GM19240 (cell line): ENCODE data around the gene BMPER.
A peak's percentile ranks its signal among the peaks of the same experiment; 100 is the strongest.

ENCODE experiments used
- DNase-seq: peaks from one replicate; pipeline ENCODE4 v3.0.0; 2011; ENCODE audit warnings: low spot score; ENCODE audit not compliant: insufficient read length

Gene BMPER

DNA sequence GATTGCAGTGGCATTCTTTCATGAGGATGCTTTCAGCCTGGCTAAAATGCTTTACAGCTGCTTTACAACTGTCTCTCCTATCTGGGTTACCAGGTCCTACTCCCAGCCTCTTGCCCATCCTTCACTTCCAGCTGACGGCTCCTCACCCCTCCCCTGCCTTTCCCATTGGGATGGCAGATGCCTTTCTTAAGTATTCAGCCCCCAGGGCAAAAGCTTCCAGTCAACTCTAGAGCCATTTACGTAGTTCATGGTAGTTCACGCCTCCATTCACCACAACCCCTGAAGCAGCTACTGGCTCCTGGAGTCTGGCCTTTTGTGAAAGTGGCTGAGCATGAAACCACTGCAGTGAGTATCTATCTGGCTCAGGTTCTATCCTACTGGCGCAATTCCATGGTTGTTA lies 17.2 kb upstream of the BMPER start:
- no peak for DNase-seq

- DNase-seq = no peak
Measured at GRCh38 chr7:33892945-33893344, 12.4 kb upstream of the BMPER start.

DNA sequence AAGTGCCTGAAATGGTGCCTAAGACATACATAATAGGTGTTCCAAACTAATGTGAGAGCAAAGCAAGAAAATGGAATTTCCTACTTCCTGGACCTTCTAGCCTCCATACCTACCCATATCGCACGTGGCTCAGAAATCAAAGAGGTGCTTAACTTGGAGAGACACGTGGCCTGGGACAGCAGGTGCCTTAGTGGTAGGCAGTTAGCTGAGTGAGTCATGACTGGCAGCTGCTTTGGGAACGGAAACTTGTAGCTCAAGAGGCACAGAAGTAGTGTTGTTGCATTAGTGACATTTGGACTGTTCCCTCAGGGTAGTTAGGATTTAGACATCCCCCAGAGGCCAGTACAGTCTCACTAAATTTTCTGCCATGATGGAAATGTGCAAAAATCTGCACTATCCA lies 12.0 kb upstream of the BMPER start:
- no peak for DNase-seq

- peak; percentile 25 for DNase-seq
Measured at GRCh38 chr7:33895025-33895804, 10.1 kb upstream of the BMPER start.

DNA sequence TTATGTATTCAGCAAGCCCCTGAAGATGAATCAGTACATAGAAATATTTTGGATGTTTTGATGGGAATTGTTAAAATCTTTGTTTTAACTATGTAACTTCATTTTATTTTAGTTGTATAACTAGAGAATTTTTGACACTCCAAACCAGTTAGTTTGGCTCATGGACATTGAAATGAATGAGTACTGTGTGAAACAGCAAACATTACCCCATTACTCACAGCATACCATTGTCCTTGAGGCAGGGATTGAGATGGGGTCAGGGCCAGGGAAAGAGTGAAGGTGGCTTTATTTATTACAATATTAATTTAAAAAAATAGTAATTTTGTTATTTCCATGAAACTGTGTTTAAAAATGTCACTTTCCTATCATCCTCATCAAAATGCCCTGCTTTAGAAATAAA lies 4.8 kb upstream of the BMPER start:
- no peak for DNase-seq

DNA sequence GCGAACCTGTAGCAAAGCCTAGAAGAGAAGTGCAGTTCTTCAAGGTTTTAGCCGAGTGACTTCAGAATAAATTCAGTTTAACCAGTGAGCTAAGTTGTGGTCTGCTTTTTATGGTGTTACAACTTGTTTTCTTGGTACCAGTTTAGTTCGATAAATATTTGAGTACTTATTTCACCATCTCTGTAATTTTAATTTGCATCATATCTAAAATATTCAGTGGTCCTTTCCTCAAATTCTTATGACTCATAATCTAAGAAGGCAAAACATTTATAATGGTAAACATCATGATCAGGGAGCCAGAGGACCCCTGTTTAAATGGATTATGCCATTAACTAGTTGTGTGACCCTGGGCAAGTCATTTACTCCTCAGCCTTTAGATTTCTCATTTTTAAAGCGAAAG lies 4.1 kb upstream of the BMPER start:
- DNase-seq = no peak

GRCh38 chr7:33901847-33902246 lies 3.5 kb upstream of the BMPER start:
- DNase-seq = no peak

DNA sequence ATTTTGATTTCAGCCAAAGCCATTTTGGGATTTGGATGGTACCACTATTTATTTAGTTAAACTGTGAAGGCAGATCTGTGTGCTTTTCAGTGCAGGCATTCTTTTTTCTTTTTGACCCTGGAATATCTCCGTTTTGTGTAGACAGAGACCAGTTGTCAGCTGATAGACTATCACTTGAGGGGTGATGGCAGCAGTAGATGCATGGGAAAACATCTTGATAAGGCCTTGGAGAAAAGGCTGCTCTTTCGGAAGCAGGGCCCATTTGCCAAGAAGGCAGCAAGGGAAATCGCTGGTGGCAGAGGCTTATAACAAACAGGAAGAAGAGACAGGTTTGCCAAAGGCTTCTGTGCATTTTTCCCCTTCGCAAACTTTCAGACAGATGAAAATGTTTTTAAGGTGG lies 2.6 kb upstream of the BMPER start:
- DNase-seq = no peak

DNA sequence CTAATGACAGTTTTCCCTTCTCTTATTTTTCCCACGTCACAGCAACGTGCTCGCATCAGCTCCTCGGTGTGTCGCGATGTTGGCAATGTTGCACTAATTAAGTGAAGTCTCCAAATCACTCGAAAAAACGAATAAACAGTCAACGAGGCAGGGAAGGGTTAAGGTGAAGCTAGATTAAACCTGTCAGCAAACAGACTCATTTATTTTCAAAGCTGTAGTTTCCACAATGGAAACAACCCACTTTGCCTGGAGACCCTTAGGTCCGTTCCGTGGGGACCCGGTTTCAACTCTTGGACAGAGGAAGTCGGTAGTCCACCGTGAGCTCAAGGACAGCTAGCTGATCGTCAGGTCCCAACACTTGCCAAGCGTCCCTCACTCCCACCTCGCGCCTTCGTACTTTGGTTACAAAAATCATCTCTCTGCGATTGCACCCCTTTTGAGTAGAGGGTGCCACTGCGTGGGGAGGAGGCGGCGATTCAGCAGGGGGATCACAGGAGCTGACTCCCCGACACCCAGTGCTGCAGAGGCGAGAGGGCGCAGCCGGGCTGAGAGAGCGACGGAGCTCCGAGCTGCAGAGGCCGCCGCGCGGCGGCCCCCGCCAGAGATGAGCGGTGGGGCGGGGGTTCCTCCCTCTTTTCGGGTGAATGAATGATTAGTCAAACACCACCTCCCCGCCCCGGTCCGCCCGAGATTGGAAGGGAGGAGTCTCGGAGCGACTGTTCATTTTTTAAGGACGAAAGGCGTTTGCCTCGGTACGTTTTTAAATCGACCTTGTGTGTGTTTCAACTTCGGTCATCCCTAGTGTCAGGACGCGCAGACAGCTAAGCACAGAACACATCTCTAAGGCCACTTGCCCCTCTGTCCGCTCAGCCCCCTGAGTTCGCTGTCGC lies 1.3 kb upstream of the BMPER start:
- DNase-seq = no peak

DNA sequence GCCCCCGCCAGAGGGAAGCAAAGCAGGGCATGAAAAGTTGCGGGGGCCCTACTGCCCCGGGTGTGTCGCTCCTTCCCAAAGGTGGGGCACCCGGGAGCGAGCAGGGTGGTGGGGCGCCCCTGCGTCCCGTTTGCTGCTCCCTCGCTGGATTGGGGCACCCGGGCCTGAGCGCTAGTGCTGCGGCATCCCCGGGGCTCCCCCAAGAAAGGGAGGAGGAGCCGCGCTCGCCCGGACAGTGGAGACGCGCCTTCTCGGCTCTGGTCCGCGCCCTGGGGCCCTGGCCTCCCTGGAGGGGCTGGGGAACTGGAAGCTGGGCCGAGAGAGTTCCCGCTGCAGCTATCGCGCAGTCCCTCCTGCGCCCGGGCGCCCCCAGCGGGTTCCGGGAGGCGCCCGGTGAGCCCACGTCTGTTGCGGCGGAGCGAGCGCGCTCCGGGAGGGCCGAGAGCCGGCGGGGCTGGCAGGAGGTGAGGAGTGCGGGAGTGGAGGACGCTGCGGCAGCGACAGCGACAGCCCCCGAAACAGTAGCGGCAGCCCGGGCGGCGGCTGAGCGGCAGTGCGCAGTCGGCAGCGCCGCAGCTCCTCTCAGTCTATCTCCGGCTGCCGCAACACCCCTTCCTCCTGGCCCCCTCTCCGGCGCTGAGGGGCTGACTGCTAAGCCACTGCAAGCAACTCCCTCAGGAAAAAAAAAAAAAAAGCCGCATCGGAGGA lies 504 bp upstream of the BMPER start:
- no peak for DNase-seq

- DNase-seq = no peak
Measured at GRCh38 chr7:33906697-33907096, 1.4 kb downstream of the BMPER start.

DNA sequence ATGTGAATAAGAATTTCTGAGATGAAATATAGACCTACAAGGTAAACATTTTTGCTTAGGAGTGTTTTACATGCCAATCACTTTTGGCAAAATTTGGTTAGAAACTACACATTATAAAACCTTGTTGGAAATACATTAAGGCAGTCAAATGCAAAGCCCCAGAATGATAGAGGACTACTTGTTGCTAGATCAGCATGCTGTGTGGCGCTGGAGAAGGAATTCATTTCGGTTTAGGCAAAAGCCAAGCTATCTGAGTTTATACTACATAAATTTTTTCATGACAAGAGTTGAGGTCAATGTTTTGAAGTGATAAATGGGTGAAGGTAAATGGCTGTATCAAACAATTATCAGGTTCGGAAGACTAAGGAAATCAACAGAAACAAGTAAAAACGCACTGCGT lies 2.3 kb downstream of the BMPER start:
- no peak for DNase-seq

DNA sequence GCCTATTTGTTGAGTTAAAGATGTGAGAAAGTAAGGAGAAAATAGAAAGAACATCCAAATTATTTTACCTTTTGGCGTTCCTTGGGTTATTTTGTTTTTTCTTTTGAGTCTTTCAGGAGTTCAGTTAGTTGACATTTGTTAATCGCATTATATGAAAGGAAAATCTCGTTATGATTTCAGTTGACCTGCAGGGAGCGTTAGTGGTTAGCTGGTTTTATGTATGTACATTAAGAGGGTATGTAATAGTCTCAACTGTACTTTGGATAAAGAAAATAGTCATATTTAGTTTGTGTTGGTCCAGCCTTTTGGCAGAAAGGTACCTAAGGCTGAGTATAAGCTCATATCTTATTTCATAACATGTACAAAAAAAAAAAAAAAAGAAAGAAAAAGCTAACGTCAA lies 4.0 kb downstream of the BMPER start:
- DNase-seq = no peak

DNA sequence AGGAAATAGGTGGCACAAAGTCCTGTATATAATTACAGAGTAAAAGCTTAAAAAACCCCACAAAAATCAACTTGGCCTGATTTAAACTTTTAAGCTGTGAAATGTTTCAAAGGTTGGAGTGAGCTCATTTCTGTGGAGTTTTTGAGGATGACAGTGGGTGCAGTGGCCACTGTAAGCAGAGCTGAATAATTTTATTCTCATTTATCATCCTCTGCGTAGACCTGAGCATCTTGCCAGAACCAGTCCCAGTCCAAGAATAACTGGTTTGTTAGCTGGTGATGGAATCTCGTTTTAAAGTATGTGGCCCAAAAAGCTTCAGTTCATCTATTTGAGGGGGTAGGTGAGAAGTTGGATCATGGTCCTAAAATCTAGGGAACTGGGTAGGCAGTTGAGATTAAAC lies 4.4 kb downstream of the BMPER start:
- DNase-seq = no peak

GRCh38 chr7:33910756-33911155 lies 5.4 kb downstream of the BMPER start:
- no peak for DNase-seq

- DNase-seq = no peak
Measured at GRCh38 chr7:33916357-33917081, 11.2 kb downstream of the BMPER start.

DNA sequence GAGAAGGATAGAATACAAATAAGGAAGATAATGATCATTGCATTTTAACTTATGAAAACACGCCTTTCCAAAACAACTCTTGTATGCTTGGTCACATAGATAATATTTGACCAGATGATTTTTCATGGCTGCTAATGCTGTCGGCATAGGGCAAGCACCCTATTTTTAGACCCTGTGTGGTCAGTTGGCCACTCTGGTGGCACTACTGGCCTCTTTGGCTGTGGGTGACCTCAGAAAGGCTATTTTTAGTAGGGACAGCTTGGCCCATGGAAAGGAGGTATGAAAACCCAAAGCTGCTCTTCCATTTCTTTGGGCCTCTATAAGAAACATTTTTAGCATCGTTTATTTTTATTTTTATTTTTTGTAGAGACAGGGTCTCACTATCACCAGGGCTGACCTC lies 12.3 kb downstream of the BMPER start:
- DNase-seq = no peak

GRCh38 chr7:33918438-33919143 lies 13.3 kb downstream of the BMPER start:
- DNase-seq = no peak

DNA sequence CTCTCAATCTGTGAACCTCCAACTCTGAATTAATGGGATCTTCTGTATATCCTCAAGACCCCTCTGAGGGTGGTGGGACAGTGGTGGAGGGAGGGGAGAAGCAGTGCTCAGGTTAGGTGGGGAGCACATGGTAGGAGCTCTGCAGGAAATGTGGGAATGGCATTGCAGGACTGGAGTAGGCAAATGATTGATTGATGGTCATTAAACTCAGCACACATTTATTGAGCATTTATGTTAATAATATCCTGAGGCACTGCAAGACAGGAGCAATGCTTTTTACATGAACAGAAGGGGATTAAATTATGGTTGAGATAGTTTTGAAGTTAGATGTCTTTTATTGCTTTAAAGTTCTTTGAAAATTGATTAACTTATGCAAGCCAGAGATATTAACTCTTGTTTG lies 14.1 kb downstream of the BMPER start:
- no peak for DNase-seq

- DNase-seq = no peak
Measured at GRCh38 chr7:33921216-33921938, 16.0 kb downstream of the BMPER start.
